ENCODE data around the gene PIGU. TPM values are rescaled to one million over a fixed set of nuclear protein-coding genes. Genes with fewer than 3 reads are reported as not detected.

The PIGU gene
- polyA plus RNA-seq, 1 donor from 2014 or later: 35.8 TPM

DNA sequence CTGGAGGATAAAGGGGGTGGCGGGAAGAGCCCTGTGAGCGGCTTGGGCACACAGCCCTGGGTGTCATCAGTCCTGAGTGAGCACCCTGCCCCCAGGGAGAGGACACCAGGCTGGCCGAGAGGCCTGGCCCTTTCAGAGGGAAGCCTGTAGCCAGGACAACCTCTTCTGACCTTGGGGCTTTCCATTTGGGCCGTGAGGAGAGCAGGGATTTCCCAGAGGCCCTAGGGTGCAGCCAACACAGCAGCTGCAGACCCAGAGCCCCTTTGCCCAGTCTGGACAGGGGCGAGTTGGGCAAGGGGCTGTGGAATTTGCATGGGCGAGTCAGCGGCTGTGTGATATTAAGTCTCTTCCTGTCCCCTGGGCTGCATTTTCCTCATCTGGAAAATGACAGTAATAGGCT lies 112.1 kb downstream of the PIGU start:
- H3K9me2 ChIP-seq (ENCODE audit: insufficient read depth, low read length): no peaks in the 10 kb centered on the region
- H2AFZ ChIP-seq (ENCODE audit: low read depth, low read length): no peak overlapping the region
- TF ChIP-seq EP300 (conservative IDR thresholded peaks at IDR 0.05; ENCODE audit: poor library complexity, severe bottlenecking): no peak
- no peak for TF ChIP-seq MXI1 (conservative IDR thresholded peaks at IDR 0.05; ENCODE audit: poor library complexity, severe bottlenecking)
- no peak for TF ChIP-seq RAD21 (conservative IDR thresholded peaks at IDR 0.05)
- no peak overlapping the region for H3K4me3 ChIP-seq (ENCODE audit: low read length)
- H3K27ac ChIP-seq (ENCODE audit: low read length): no peak overlapping the region
- no peaks in the 10 kb centered on the region for H3K9me3 ChIP-seq (ENCODE audit: low read length)
- no peak overlapping the region for H3K4me2 ChIP-seq (ENCODE audit: low read length)
- no peak overlapping the region for H3K9ac ChIP-seq (ENCODE audit: low read length)
- no peaks in the 10 kb centered on the region for H3K79me2 ChIP-seq (replicated peaks; ENCODE audit: insufficient read depth, low read length)
- no peaks in the 10 kb centered on the region for H4K20me1 ChIP-seq (ENCODE audit: insufficient read depth)
- H3F3A ChIP-seq (ENCODE audit: insufficient read depth, low read length, poor library complexity, severe bottlenecking): no peaks in the 10 kb centered on the region
- H3K27me3 ChIP-seq (ENCODE audit: insufficient read depth, low read depth, low read length): no peaks in the 10 kb centered on the region
- H3K36me3 ChIP-seq (ENCODE audit: insufficient read depth, low read length): no peaks in the 10 kb centered on the region

DNA sequence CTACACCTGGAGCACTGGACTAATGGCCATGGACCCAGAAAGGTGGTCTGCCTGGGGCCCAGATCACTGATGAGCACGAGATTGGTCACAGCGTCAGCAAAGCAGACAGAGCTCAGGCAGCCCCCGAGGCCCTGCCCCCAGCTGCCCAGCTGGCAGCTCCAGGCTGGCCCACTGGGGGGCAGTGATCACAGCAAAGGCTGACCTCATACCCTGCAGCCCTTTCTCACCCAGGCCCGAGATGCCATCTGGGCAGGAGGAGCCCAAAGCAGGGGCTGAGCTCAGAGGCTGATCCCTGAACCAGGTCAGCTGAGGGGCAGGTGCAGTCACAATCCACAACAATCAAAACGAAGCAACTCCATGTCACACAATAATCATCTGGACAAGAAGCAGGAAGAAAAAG lies 114.3 kb downstream of the PIGU start:
- Histone ChIP-seq H2AFZ (ENCODE audit: low read depth, low read length) (no peak overlapping the region), H3K36me3 (ENCODE audit: insufficient read depth, low read length) (no peaks in the 10 kb centered on the region), H3K4me2 (ENCODE audit: low read length) (no peak overlapping the region), H3K4me3 (ENCODE audit: low read length) (no peak overlapping the region), H4K20me1 (ENCODE audit: insufficient read depth) (no peaks in the 10 kb centered on the region), H3K9me3 (ENCODE audit: low read length) (no peaks in the 10 kb centered on the region), H3F3A (ENCODE audit: insufficient read depth, low read length, poor library complexity, severe bottlenecking) (no peaks in the 10 kb centered on the region), H3K9ac (ENCODE audit: low read length) (no peak overlapping the region), H3K9me2 (ENCODE audit: insufficient read depth, low read length) (no peaks in the 10 kb centered on the region), H3K27ac (ENCODE audit: low read length) (no peak overlapping the region), H3K27me3 (ENCODE audit: insufficient read depth, low read depth, low read length) (no peaks in the 10 kb centered on the region), H3K79me2 (replicated peaks; ENCODE audit: insufficient read depth, low read length) (no peaks in the 10 kb centered on the region)
- TF ChIP-seq MXI1 (conservative IDR thresholded peaks at IDR 0.05; ENCODE audit: poor library complexity, severe bottlenecking) (no peak), SMC3 (conservative IDR thresholded peaks at IDR 0.05; ENCODE audit: poor library complexity) (no peak), EZH2 (IDR thresholded peaks at IDR 0.05; ENCODE audit: borderline replicate concordance, insufficient read depth, low read length, poor library complexity, severe bottlenecking) (no peak), RAD21 (conservative IDR thresholded peaks at IDR 0.05) (no peak), POLR2AphosphoS5 (IDR thresholded peaks at IDR 0.05) (no peak), TAF1 (IDR thresholded peaks at IDR 0.05; ENCODE audit: low read depth) (no peak), EP300 (conservative IDR thresholded peaks at IDR 0.05; ENCODE audit: poor library complexity, severe bottlenecking) (no peak)
- TF ChIP-seq, protein P1, sequence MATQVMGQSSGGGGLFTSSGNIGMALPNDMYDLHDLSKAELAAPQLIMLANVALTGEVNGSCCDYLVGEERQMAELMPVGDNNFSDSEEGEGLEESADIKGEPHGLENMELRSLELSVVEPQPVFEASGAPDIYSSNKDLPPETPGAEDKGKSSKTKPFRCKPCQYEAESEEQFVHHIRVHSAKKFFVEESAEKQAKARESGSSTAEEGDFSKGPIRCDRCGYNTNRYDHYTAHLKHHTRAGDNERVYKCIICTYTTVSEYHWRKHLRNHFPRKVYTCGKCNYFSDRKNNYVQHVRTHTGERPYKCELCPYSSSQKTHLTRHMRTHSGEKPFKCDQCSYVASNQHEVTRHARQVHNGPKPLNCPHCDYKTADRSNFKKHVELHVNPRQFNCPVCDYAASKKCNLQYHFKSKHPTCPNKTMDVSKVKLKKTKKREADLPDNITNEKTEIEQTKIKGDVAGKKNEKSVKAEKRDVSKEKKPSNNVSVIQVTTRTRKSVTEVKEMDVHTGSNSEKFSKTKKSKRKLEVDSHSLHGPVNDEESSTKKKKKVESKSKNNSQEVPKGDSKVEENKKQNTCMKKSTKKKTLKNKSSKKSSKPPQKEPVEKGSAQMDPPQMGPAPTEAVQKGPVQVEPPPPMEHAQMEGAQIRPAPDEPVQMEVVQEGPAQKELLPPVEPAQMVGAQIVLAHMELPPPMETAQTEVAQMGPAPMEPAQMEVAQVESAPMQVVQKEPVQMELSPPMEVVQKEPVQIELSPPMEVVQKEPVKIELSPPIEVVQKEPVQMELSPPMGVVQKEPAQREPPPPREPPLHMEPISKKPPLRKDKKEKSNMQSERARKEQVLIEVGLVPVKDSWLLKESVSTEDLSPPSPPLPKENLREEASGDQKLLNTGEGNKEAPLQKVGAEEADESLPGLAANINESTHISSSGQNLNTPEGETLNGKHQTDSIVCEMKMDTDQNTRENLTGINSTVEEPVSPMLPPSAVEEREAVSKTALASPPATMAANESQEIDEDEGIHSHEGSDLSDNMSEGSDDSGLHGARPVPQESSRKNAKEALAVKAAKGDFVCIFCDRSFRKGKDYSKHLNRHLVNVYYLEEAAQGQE (IDR thresholded peaks at IDR 0.05; ENCODE audit: borderline replicate concordance): no peak
- TF ChIP-seq, protein P2, sequence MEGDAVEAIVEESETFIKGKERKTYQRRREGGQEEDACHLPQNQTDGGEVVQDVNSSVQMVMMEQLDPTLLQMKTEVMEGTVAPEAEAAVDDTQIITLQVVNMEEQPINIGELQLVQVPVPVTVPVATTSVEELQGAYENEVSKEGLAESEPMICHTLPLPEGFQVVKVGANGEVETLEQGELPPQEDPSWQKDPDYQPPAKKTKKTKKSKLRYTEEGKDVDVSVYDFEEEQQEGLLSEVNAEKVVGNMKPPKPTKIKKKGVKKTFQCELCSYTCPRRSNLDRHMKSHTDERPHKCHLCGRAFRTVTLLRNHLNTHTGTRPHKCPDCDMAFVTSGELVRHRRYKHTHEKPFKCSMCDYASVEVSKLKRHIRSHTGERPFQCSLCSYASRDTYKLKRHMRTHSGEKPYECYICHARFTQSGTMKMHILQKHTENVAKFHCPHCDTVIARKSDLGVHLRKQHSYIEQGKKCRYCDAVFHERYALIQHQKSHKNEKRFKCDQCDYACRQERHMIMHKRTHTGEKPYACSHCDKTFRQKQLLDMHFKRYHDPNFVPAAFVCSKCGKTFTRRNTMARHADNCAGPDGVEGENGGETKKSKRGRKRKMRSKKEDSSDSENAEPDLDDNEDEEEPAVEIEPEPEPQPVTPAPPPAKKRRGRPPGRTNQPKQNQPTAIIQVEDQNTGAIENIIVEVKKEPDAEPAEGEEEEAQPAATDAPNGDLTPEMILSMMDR (IDR thresholded peaks at IDR 0.05; ENCODE audit: poor library complexity, severe bottlenecking): no peak

DNA sequence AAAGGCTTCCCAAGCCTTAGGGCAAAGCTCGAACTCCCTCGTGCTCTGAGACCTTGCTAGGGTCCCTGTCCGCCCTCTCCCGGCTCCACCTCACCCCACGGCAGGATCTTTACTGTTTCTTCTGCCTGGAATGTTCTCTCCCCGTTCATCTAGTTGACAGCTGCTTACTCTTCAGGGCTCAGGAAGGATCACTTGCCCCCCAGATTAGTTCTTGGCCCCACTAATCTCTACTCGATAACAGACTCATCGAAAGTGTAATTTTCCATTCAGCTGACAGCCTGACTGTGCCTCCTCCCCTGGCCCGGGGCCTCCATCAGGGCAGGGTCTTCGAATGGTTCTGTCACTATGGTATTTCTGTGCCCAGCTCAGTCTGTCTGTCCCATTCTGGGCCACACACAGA lies 115.2 kb downstream of the PIGU start:
- Histone ChIP-seq H4K20me1 (ENCODE audit: insufficient read depth) (no peaks in the 10 kb centered on the region), H3K27me3 (ENCODE audit: insufficient read depth, low read depth, low read length) (no peaks in the 10 kb centered on the region), H3K79me2 (replicated peaks; ENCODE audit: insufficient read depth, low read length) (no peaks in the 10 kb centered on the region), H3K4me2 (ENCODE audit: low read length) (no peak overlapping the region), H3K9me2 (ENCODE audit: insufficient read depth, low read length) (no peaks in the 10 kb centered on the region), H2AFZ (ENCODE audit: low read depth, low read length) (no peak overlapping the region), H3K36me3 (ENCODE audit: insufficient read depth, low read length) (no peaks in the 10 kb centered on the region), H3K9me3 (ENCODE audit: low read length) (no peaks in the 10 kb centered on the region), H3K9ac (ENCODE audit: low read length) (no peak overlapping the region), H3F3A (ENCODE audit: insufficient read depth, low read length, poor library complexity, severe bottlenecking) (no peaks in the 10 kb centered on the region), H3K4me3 (ENCODE audit: low read length) (no peak overlapping the region), H3K27ac (ENCODE audit: low read length) (no peak overlapping the region)
- TF ChIP-seq, protein P1 (IDR thresholded peaks at IDR 0.05; ENCODE audit: borderline replicate concordance): no peak
- TF ChIP-seq EZH2 (IDR thresholded peaks at IDR 0.05; ENCODE audit: borderline replicate concordance, insufficient read depth, low read length, poor library complexity, severe bottlenecking): no peak
- TF ChIP-seq, protein P2 (IDR thresholded peaks at IDR 0.05; ENCODE audit: poor library complexity, severe bottlenecking): no peak
- TF ChIP-seq SMC3 (conservative IDR thresholded peaks at IDR 0.05; ENCODE audit: poor library complexity): no peak
- TF ChIP-seq POLR2AphosphoS5 (IDR thresholded peaks at IDR 0.05): no peak
- no peak for TF ChIP-seq TAF1 (IDR thresholded peaks at IDR 0.05; ENCODE audit: low read depth)
- TF ChIP-seq RAD21 (conservative IDR thresholded peaks at IDR 0.05): no peak
- no peak for TF ChIP-seq EP300 (conservative IDR thresholded peaks at IDR 0.05; ENCODE audit: poor library complexity, severe bottlenecking)
- no peak for TF ChIP-seq MXI1 (conservative IDR thresholded peaks at IDR 0.05; ENCODE audit: poor library complexity, severe bottlenecking)
